ENCODE data around the gene ACAD11. TPM values are rescaled to one million over a fixed set of nuclear protein-coding genes. Genes with fewer than 3 reads are reported as not detected.
A peak's percentile ranks its signal among the peaks of the same experiment; 100 is the strongest.
"Not testable (repeated sequence)": the region's sequence is repeated elsewhere in the genome, so short reads cannot be mapped to it uniquely, and the experiment has no call there.

Gene ACAD11
- total RNA-seq, 1 experiment from 2014 or later: 15.9 TPM

GRCh38 chr3:132556508-132557159, 103.0 kb downstream of the ACAD11 start:
- DNase-seq (ENCODE audit: extremely low read depth, low read depth): no peak

- not testable (repeated sequence) for DNase-seq (ENCODE audit: extremely low read depth, low read depth)
Measured at GRCh38 chr3:132556036-132556386, 103.6 kb downstream of the ACAD11 start.

- DNase-seq (ENCODE audit: extremely low read depth, low read depth): no peak
Measured at GRCh38 chr3:132555306-132556035, 104.1 kb downstream of the ACAD11 start.

- no peak for DNase-seq (ENCODE audit: extremely low read depth, low read depth)
Measured at GRCh38 chr3:132554437-132554836, 105.2 kb downstream of the ACAD11 start.

GRCh38 chr3:132553826-132554225, 105.8 kb downstream of the ACAD11 start:
- no peak for DNase-seq (ENCODE audit: extremely low read depth, low read depth)

- DNase-seq (ENCODE audit: extremely low read depth, low read depth): no peak
Measured at GRCh38 chr3:132550579-132551305, 108.9 kb downstream of the ACAD11 start.

- DNase-seq (ENCODE audit: extremely low read depth, low read depth): no peak
Measured at GRCh38 chr3:132549890-132550578, 109.6 kb downstream of the ACAD11 start.

GRCh38 chr3:132549169-132549568, 110.4 kb downstream of the ACAD11 start:
- no peak for DNase-seq (ENCODE audit: extremely low read depth, low read depth)

GRCh38 chr3:132545471-132545870, 114.1 kb downstream of the ACAD11 start:
- DNase-seq (ENCODE audit: extremely low read depth, low read depth): no peak

- no peak for DNase-seq (ENCODE audit: extremely low read depth, low read depth)
Measured at GRCh38 chr3:132544130-132544529, 115.5 kb downstream of the ACAD11 start.

GRCh38 chr3:132543011-132543739, 116.4 kb downstream of the ACAD11 start:
- DNase-seq (ENCODE audit: extremely low read depth, low read depth): no peak

- DNase-seq (ENCODE audit: extremely low read depth, low read depth): no peak
Measured at GRCh38 chr3:132542577-132542976, 117.0 kb downstream of the ACAD11 start.

- no peak for DNase-seq (ENCODE audit: extremely low read depth, low read depth)
Measured at GRCh38 chr3:132539681-132540080, 119.9 kb downstream of the ACAD11 start.

GRCh38 chr3:132538072-132538471, 121.5 kb downstream of the ACAD11 start:
- DNase-seq (ENCODE audit: extremely low read depth, low read depth): no peak

GRCh38 chr3:132537297-132537696, 122.3 kb downstream of the ACAD11 start:
- no peak for DNase-seq (ENCODE audit: extremely low read depth, low read depth)

GRCh38 chr3:132536442-132537153, 123.0 kb downstream of the ACAD11 start:
- DNase-seq (ENCODE audit: extremely low read depth, low read depth): no peak

- DNase-seq (ENCODE audit: extremely low read depth, low read depth): peak; percentile 65
Measured at GRCh38 chr3:132535575-132536441, 123.8 kb downstream of the ACAD11 start.

- DNase-seq (ENCODE audit: extremely low read depth, low read depth): no peak
Measured at GRCh38 chr3:132530624-132531023, 129.0 kb downstream of the ACAD11 start.

GRCh38 chr3:132522353-132522752, 137.3 kb downstream of the ACAD11 start:
- no peak for DNase-seq (ENCODE audit: extremely low read depth, low read depth)

Measured in NCI-H460 (cell line).